GM18868 (cell line): ENCODE measurements around the gene CYP4F2.
"Not testable (repeated sequence)": the region's sequence is repeated elsewhere in the genome, so short reads cannot be mapped to it uniquely, and the experiment has no call there.

Experiments used
- ATAC-seq: cut with Tn5 transposase; IDR thresholded peaks from one replicate; pipeline ENCODE4 v1.9.1; 2021; ENCODE audit warnings: mild to moderate bottlenecking, moderate library complexity; ENCODE audit not compliant: unreplicated experiment

The CYP4F2 gene

DNA sequence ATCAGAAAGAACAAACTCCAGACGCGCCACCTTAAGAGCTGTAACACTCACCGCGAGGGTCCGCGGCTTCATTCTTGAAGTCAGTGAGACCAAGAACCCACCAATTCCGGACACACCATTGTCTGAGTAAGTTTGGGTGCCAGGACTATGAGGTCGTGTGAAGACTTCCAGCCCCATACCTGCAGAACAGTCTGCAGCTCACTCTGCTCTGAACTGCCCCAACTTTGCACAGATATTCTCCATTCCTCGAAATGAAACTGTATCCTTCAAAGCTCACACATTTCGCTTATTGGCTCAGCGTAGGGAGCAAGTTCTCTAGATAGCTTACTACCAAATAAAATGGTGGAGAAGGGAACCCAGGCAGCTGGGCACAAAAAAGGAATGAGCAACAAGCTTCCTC is 2.6 kb upstream of the CYP4F2 start:
- ATAC-seq: no peak

- not testable (repeated sequence) for ATAC-seq
These were observed 2.2 kb upstream of the CYP4F2 start for GRCh38 chr19:15900032-15900431.

DNA sequence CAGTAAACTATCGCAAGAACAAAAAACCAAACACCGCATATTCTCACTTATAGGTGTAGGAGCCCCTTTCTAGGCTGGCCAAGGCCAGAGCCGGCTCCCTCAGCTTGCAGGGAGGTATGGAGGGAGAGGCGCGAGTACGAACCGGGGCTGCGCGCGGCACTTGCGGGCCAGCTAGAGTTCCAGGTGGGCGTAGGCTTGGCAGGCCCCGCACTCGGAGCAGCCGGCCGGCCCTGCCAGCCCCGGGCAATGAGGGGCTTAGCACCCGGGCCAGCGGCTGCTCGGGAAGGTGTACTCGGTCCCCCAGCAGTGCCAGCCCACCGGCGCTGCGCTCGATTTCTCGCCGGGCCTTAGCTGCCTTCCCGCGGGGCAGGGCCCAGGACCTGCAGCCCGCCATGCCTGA is 1.7 kb upstream of the CYP4F2 start:
- ATAC-seq: not testable (repeated sequence)

DNA sequence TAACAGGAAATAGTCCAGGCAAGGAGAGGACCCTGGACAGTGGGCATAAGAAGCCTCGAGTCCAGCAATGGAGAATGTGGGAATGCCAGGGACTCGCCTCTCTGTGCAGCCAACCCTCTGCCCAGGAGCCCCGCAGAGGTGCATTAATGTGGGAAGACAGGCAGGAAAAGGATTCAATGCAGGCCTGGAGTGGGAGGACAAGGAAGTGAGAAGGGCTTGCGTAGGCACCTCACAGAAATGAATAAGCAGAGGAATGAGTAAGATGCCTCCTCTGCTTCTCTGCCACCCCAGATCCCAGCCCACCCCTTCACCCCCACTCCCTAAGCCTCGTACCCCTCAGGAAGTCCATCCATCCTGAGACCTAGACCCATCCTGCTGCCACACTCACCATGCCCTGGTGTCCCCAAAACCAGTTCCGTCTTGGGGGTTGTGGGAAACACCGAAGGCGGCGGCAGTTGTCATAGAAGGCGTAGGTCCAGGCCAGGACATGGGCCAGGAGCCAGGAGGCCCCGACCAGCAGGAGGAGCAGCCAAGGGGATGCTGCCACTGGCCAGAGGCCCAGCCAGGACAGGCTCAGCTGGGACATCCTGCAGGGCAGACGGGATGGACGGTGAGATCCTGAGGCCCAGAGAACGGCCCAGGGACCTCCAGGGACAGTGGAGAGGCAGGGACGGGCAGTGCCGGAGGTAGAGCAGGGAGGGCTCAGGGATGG is 692 bp downstream of the CYP4F2 start:
- ATAC-seq: no peak

DNA sequence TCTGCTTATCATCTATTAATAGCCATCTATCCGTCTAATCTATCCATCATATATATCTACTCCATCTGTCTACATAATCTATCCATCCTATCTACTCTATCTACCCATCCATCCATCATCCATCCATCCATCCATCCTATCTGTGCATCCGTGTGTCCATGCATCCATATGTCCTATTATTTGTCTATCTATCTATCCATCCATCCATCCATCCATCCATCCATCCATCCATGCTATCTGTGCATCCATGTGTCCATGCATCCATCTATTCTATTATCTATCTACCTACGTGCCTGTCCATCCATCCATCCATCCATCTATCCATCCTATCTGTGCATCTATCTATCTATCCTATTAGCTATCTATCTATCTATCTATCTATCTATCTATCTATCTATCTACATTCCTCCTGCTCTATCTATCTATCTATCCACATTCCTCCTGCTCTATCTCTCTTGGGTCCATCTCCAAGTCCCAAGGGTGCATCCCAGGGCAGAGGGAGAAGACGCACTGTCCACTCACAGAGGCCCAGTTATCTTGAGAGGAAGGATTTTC is 1.9 kb downstream of the CYP4F2 start:
- ATAC-seq: no peak

DNA sequence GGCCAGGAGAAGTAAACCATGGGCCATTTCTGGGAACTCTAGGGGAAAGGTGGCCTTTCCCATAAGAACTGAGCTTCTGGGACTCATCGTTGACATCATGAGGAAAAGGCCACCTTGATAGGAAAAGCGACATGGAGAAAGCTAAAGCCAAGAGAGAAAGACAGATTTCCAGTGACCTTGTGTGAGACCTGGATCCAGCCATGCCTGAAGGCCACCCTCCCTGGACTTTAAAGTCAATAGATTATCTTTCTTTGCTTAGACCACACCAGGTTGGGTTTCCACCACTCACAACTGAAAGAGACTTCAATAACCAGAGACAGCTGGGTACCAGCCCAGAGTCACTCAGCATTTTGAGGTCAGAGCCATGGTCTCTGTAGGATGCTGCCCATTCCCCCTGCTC is 3.5 kb downstream of the CYP4F2 start:
- no peak for ATAC-seq

GRCh38 chr19:15893477-15893876 is 4.4 kb downstream of the CYP4F2 start:
- no peak for ATAC-seq

- ATAC-seq: no peak
These were observed 5.9 kb downstream of the CYP4F2 start for GRCh38 chr19:15892012-15892411.

DNA sequence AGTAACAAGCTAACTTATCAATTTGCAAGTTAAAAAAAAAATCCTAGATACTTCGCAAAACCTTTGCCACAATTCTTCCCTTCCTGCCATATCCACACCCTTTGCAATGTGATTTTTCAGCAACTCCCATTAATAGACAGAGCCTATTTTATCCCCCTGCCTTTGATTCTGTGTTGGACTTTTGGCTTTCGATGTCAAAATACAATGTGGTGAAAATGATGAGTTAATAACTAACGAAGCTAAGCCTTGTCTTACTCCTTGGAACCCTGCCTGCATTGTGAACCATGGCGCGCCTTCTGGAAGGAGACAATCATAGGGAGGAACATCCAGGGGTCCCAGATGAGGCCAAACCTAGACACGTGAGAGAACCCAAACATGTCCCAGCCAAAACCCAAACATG is 6.4 kb downstream of the CYP4F2 start:
- no peak for ATAC-seq

DNA sequence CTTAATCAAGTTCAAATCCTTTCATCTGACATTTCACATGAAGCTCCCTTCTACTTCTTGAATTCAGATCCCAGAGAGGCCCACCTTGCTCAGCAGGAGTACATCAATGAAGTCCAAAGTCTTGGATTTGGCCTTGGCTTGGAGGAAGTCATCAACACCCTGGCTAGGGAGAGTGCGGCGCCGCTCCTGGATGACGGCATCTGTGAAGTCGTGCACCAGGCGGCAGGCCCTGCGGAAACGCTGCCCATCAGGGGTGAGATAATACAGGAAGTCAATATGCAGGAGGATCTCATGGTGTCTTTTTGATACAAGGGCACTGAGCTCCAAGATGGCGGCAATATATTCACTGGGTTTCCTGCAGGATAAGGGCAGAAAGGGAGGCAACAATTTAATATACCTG is 8.5 kb downstream of the CYP4F2 start:
- ATAC-seq: not testable (repeated sequence)

- ATAC-seq: no peak
These were observed 12.0 kb downstream of the CYP4F2 start for GRCh38 chr19:15885919-15886318.

GRCh38 chr19:15885167-15885566 is 12.7 kb downstream of the CYP4F2 start:
- no peak for ATAC-seq

DNA sequence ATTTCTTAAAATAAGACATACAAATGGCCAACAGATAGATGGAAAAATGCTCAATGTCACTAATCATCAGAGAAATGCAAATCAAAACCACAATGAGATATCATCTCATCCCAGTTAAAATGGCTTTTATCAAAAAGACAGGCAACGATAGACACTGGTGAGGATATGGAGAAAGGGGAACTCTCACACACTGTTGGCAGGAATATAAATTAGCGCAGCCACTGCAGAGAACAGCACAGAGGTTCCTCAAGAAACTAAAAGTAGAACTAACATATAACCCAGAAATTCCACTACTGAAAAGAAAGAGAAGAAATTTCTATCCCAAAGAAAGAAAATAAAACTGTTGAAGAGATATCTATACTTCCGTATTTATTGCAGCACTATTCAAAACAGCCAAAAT is 14.5 kb downstream of the CYP4F2 start:
- not testable (repeated sequence) for ATAC-seq

GRCh38 chr19:15874821-15875474 is 22.9 kb downstream of the CYP4F2 start:
- no peak for ATAC-seq

GRCh38 chr19:15873771-15874170 is 24.1 kb downstream of the CYP4F2 start:
- not testable (repeated sequence) for ATAC-seq

- ATAC-seq: no peak
These were observed 26.3 kb downstream of the CYP4F2 start for GRCh38 chr19:15871570-15871969.

GRCh38 chr19:15869873-15870272 is 28.0 kb downstream of the CYP4F2 start:
- no peak for ATAC-seq

GRCh38 chr19:15869109-15869555 is 28.7 kb downstream of the CYP4F2 start:
- no peak for ATAC-seq

GRCh38 chr19:15866636-15867035 is 31.2 kb downstream of the CYP4F2 start:
- ATAC-seq: no peak

GRCh38 chr19:15864824-15865223 is 33.0 kb downstream of the CYP4F2 start:
- ATAC-seq: no peak

DNA sequence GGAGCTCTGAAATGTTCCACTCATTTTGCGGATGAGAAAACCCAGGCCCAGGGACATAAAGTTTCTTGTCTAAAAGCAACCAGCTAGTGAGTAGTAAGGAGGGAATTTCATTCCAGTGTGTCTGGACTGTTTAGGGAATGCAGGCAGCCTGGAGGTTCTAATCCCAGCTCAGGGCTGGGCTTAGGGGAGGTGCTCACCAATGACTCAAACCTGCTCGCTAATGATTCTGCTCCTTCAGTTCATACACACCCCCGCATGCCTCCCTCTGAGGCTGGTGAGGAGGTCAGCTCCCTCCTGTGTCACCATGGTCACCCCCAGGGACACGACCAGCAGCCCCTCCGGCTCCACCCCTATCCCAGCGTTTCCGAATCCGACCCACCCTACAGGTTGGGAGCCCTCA is 34.6 kb downstream of the CYP4F2 start:
- no peak for ATAC-seq

- no peak for ATAC-seq
These were observed 35.4 kb downstream of the CYP4F2 start for GRCh38 chr19:15862444-15862843.
